Measurements from ENCODE around the gene GLIPR1L1. TPM values are rescaled to one million over a fixed set of nuclear protein-coding genes. Genes with fewer than 3 reads are reported as not detected.

GLIPR1L1 gene
- total and polyA plus RNA-seq, 7 donors, result not detected

GRCh38 chr12:75389061-75389460 is 54.6 kb downstream of the GLIPR1L1 start:
- H3K27ac ChIP-seq, result peak overlapping the region; percentile 94
- peak; percentile 57 to 78 (median 68) for ATAC-seq
- intact Hi-C loops (cut with DNase I), result loop anchor here in 1 of 2 donors (2.0 kb wide), 1 partner anchor 54 kb away; the partner anchor contains the start of gene GLIPR1L1
- H3K4me3 ChIP-seq, result peak overlapping the region; percentile 83
- DNase-seq, result no peak
- H3K4me1 ChIP-seq, result peaks cover 20% of the 10 kb centered on the region
- no peak for TF ChIP-seq CTCF (IDR thresholded peaks at IDR 0.05)
- 77 to 88% (median 84%) methylated on average over 1 of the region's 1 CpG for WGBS, 3 donors
- H3K36me3 ChIP-seq (ENCODE audit: insufficient read depth in 1 of 2, low read depth in 1 of 2), result peaks cover 0 to 4% of the 10 kb centered on the region in 2 donors
- H3K9me3 ChIP-seq, result peaks cover 8% of the 10 kb centered on the region
- no peaks in the 10 kb centered on the region for H3K27me3 ChIP-seq (ENCODE audit: insufficient read depth in 3 of 3, low read length in 2 of 3)

GRCh38 chr12:75389706-75390105 is 55.2 kb downstream of the GLIPR1L1 start:
- TF ChIP-seq CTCF (IDR thresholded peaks at IDR 0.05), result no peak
- WGBS, 3 donors, result 12 to 41% (median 15%) methylated on average over 1 of the region's 1 CpG
- Histone ChIP-seq H3K9me3 (peaks cover 8% of the 10 kb centered on the region), H3K27ac (peak overlapping the region; percentile 94), H3K4me3 (peak overlapping the region; percentile 83), H3K4me1 (peaks cover 20% of the 10 kb centered on the region), H3K36me3 (ENCODE audit: insufficient read depth in 1 of 2, low read depth in 1 of 2) (peaks cover 0 to 4% of the 10 kb centered on the region in 2 donors), H3K27me3 (ENCODE audit: insufficient read depth in 3 of 3, low read length in 2 of 3) (no peaks in the 10 kb centered on the region)
- DNase-seq (no peak), ATAC-seq (no peak)
- intact Hi-C loops (cut with DNase I), result loop anchor here in 1 of 2 donors (2.0 kb wide), 2 partner anchors 55 to 121 kb away; partner anchors contain the start of genes GLIPR1L1 and KRR1

- intact Hi-C loops (cut with DNase I), result loop anchor here in 1 of 2 donors (2.0 kb wide), 1 partner anchor 120 kb away; the partner anchor contains the start of gene KRR1
- DNase-seq (no peak), ATAC-seq (peak; percentile 6 to 45 (median 12))
- Histone ChIP-seq H3K27ac (peak overlapping the region; percentile 94), H3K9me3 (peaks cover 8% of the 10 kb centered on the region), H3K4me3 (peak overlapping the region; percentile 83), H3K36me3 (ENCODE audit: insufficient read depth in 1 of 2, low read depth in 1 of 2) (no peaks in the 10 kb centered on the region), H3K27me3 (ENCODE audit: insufficient read depth in 3 of 3, low read length in 2 of 3) (no peaks in the 10 kb centered on the region), H3K4me1 (peaks cover 20% of the 10 kb centered on the region)
- WGBS, 3 donors, result 22 to 35% (median 26%) methylated on average over 6 of the region's 6 CpGs
- TF ChIP-seq CTCF (IDR thresholded peaks at IDR 0.05), result no peak
Measured at GRCh38 chr12:75390156-75390898, 55.9 kb downstream of the GLIPR1L1 start.

GRCh38 chr12:75390899-75391538 is 56.5 kb downstream of the GLIPR1L1 start, which contains the start of gene GLIPR1L2:
GLIPR1L2 (plus strand) TSS chr12:75391089; CDS start chr12:75391117, 28 bp downstream.
- H3K9me3 ChIP-seq, result peaks cover under 1% of the 10 kb centered on the region
- peak within 1 kb of the TSS; percentile 94 for H3K27ac ChIP-seq
- WGBS, 3 donors, result 5 to 6% (median 5%) methylated on average over 36 of the region's 36 CpGs
- peak within 1 kb of the TSS; percentile 83 for H3K4me3 ChIP-seq
- no peaks in the 10 kb centered on the region for H3K27me3 ChIP-seq (ENCODE audit: insufficient read depth in 3 of 3, low read length in 2 of 3)
- peak; percentile 98 to 99 (median 99) for ATAC-seq
- DNase-seq, result peak; percentile 95 to 98
- no peaks in the 10 kb centered on the region for H3K36me3 ChIP-seq (ENCODE audit: insufficient read depth in 1 of 2, low read depth in 1 of 2)
- peak; percentile 80 for TF ChIP-seq CTCF (IDR thresholded peaks at IDR 0.05)
- H3K4me1 ChIP-seq, result peaks cover 20% of the 10 kb centered on the region
- intact Hi-C loops (cut with DNase I), result loop anchor here in 1 of 2 donors (2.0 kb wide), 1 partner anchor 120 kb away; the partner anchor contains the start of gene KRR1
